Peyer's patch (tissue), 4 donors: ENCODE data around the gene DAAM2.

Source experiments
- POLR2A ChIP-seq, 2 donors: fragments of 450-650 bp; IDR thresholded peaks; one replicate each; pipeline ENCODE4 v1.5.1; 2017; ENCODE audit warnings: antibody characterized with exemption in 2 of 2, mild to moderate bottlenecking in 2 of 2, moderate library complexity in 2 of 2
- TF ChIP-seq, protein P1 (sequence below), 6 experiments: fragments of 450-650 bp in 4 of 6; fragments of 200-600 bp in 2 of 6; sonication (generic) in 1 of 6; IDR thresholded peaks; one replicate each; pipeline ENCODE4 v1.5.1; 2017 to 2019; ENCODE audit warnings: antibody characterized with exemption in 6 of 6, mild to moderate bottlenecking in 3 of 6, moderate library complexity in 1 of 6

GRCh38 chr6:39918831-39919230, 126.7 kb downstream of the DAAM2 start:
- no peak for TF ChIP-seq POLR2A (IDR thresholded peaks at IDR 0.05)
- TF ChIP-seq, protein P1, sequence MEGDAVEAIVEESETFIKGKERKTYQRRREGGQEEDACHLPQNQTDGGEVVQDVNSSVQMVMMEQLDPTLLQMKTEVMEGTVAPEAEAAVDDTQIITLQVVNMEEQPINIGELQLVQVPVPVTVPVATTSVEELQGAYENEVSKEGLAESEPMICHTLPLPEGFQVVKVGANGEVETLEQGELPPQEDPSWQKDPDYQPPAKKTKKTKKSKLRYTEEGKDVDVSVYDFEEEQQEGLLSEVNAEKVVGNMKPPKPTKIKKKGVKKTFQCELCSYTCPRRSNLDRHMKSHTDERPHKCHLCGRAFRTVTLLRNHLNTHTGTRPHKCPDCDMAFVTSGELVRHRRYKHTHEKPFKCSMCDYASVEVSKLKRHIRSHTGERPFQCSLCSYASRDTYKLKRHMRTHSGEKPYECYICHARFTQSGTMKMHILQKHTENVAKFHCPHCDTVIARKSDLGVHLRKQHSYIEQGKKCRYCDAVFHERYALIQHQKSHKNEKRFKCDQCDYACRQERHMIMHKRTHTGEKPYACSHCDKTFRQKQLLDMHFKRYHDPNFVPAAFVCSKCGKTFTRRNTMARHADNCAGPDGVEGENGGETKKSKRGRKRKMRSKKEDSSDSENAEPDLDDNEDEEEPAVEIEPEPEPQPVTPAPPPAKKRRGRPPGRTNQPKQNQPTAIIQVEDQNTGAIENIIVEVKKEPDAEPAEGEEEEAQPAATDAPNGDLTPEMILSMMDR (IDR thresholded peaks at IDR 0.05), result no peak
